HL-60 (cell line): ENCODE data around the gene DTNA.

Source experiments
- DNase-seq, 2 experiments: peaks; one replicate each; pipeline ENCODE4 v3.0.0-alpha.2; 2010 to 2020; ENCODE audit warnings: low read depth in 1 of 2, low spot score in 1 of 2
- H3K27ac ChIP-seq: fragments of 250-450 bp; sonication (Bioruptor Pico); replicated peaks from 2 replicates; pipeline ENCODE4 v1.5.1; 2020; ENCODE audit warnings: mild to moderate bottlenecking, moderate library complexity
- H3K27me3 ChIP-seq: fragments of 250-450 bp; sonication (Bioruptor Pico); 2 replicates; pipeline ENCODE4 v1.5.1; 2021; ENCODE audit warnings: mild to moderate bottlenecking, moderate library complexity; ENCODE audit not compliant: insufficient read depth, poor library complexity, severe bottlenecking
- H3K4me3 ChIP-seq: replicated peaks from 2 replicates; pipeline ENCODE4 v1.5.1; 2011; ENCODE audit warnings: mild to moderate bottlenecking, control low read depth, low read length; ENCODE audit not compliant: insufficient read depth
- CTCF ChIP-seq: IDR thresholded peaks from one replicate; pipeline ENCODE4 v1.5.1; 2011; ENCODE audit warnings: low read length, control low read depth, inconsistent platforms; ENCODE audit not compliant: insufficient read depth
- GABPA ChIP-seq: IDR thresholded peaks from 2 replicates; pipeline ENCODE4 v1.6.1; 2012; ENCODE audit warnings: low read depth
- POLR2AphosphoS5 ChIP-seq: IDR thresholded peaks from 2 replicates; pipeline ENCODE4 v1.6.1; 2012; ENCODE audit warnings: low read depth
- SPI1 ChIP-seq: IDR thresholded peaks from 2 replicates; pipeline ENCODE4 v1.6.1; 2012; ENCODE audit warnings: low read depth, mild to moderate bottlenecking, borderline replicate concordance
- TF ChIP-seq, protein P1 (sequence below): IDR thresholded peaks from 2 replicates; pipeline ENCODE4 v1.6.1; 2012; ENCODE audit warnings: low read depth; ENCODE audit not compliant: insufficient replicate concordance

DTNA gene

DNA sequence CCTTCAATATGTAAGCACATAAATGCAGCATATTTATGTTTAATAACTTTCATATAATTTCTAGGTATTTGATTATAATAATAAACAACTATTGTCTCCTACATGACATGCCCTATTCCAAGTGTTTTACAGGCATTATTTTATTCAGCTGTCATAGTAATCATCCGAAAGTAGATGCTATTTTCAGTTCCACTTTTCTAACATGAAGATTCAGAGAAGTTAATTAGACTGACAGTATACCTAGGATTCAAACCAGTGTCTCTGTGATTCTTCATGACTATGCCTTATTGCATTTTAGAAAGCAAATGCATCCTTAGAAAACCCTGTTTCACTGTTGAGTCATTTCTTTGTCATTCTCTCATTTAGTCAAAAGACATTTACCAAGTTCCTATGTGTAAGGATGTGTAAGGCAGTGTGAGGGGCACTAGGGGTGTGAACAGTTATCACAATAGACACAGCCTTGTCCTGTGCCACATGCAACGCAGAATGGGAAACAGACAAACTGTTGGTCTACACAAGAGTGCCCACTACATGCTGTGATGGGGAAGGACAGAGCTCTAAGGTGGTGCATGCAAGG is 79.8 kb downstream of the DTNA start:
- no peak for DNase-seq
- Histone ChIP-seq H3K4me3 (no peak overlapping the region), H3K27ac (no peak overlapping the region), H3K27me3 (peaks cover 7% of the 10 kb centered on the region)
- TF ChIP-seq POLR2AphosphoS5 (no peak), SPI1 (no peak)

DNA sequence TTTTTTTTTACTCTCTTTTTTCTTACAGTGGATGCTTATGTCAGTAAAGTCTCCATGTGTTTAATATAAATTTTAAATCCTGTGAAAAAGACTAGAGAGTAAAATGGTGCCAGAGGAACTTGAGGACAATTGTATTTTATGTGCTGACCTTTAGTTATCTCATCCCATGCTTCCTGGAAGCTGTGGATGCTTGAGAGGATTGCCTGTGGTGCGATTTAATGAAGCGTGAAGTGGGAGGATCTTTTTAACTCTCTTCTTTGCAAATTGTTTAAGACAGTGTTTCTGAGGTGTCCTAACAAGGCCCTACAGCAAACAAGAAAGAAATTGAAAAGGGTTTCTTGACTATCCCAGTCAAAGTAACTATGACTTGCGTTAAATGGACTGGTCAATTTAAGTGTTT is 84.2 kb downstream of the DTNA start:
- Histone ChIP-seq H3K4me3 (no peak overlapping the region), H3K27ac (no peak overlapping the region), H3K27me3 (peaks cover 3% of the 10 kb centered on the region)
- TF ChIP-seq, protein P1, sequence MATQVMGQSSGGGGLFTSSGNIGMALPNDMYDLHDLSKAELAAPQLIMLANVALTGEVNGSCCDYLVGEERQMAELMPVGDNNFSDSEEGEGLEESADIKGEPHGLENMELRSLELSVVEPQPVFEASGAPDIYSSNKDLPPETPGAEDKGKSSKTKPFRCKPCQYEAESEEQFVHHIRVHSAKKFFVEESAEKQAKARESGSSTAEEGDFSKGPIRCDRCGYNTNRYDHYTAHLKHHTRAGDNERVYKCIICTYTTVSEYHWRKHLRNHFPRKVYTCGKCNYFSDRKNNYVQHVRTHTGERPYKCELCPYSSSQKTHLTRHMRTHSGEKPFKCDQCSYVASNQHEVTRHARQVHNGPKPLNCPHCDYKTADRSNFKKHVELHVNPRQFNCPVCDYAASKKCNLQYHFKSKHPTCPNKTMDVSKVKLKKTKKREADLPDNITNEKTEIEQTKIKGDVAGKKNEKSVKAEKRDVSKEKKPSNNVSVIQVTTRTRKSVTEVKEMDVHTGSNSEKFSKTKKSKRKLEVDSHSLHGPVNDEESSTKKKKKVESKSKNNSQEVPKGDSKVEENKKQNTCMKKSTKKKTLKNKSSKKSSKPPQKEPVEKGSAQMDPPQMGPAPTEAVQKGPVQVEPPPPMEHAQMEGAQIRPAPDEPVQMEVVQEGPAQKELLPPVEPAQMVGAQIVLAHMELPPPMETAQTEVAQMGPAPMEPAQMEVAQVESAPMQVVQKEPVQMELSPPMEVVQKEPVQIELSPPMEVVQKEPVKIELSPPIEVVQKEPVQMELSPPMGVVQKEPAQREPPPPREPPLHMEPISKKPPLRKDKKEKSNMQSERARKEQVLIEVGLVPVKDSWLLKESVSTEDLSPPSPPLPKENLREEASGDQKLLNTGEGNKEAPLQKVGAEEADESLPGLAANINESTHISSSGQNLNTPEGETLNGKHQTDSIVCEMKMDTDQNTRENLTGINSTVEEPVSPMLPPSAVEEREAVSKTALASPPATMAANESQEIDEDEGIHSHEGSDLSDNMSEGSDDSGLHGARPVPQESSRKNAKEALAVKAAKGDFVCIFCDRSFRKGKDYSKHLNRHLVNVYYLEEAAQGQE = no peak
- TF ChIP-seq POLR2AphosphoS5 (no peak), GABPA (no peak), CTCF (no peak), SPI1 (no peak)
- no peak for DNase-seq

- Histone ChIP-seq H3K27me3 (peaks cover 5% of the 10 kb centered on the region), H3K4me3 (no peak overlapping the region), H3K27ac (no peak overlapping the region)
- TF ChIP-seq GABPA = no peak
- TF ChIP-seq, protein P1 = no peak
- TF ChIP-seq POLR2AphosphoS5 = no peak
- TF ChIP-seq SPI1 = no peak
- no peak for TF ChIP-seq CTCF
- DNase-seq = no peak
Measured at GRCh38 chr18:34795070-34795732, 85.1 kb downstream of the DTNA start.

DNA sequence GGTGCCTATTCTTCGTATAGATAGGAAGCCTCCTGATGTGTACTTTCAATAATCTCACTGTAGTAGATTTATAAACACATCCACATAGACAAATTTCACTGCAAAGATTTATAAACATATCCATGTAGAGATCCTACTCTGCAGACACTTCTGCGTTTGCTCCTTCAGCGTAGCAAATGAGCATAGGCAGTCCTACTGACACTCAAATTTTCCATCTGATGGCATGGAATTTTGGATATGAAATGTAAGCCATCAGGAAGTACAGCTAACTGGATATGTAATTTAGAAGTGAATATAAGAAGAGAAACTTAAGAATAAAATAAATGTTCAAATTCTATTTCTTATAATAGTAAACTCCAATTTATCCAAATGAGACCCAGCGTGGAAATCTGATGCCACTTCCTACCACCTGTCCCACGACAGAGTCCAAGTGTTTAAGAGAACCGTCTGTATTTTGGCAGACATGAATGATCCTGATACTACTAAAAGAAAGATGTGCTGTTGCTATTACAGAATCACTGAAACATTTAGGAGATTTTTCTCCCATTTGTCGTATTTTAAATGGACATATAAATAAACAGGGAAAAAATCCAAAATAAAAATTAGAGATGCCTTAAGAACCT is 86.0 kb downstream of the DTNA start:
- TF ChIP-seq, protein P1 = no peak
- TF ChIP-seq POLR2AphosphoS5 (no peak), CTCF (no peak), SPI1 (no peak), GABPA (no peak)
- DNase-seq = no peak
- no peak overlapping the region for H3K4me3 ChIP-seq
- H3K27me3 ChIP-seq = peaks cover 8% of the 10 kb centered on the region
- H3K27ac ChIP-seq = no peak overlapping the region
